ENCODE data around the gene CIT. TPM values are rescaled to one million over a fixed set of nuclear protein-coding genes. Genes with fewer than 3 reads are reported as not detected.

CIT gene
- total and polyA plus RNA-seq, 2 donors (not counting 3 experiments of a cell fraction or from before 2014, with no cell fraction given): 13.3 to 61.8 TPM

- intact Hi-C loops (cut with micrococcal nuclease) (no loop called here), dilution Hi-C loops (cut with MboI; ENCODE audit: extremely low pct_ligation_motif_present, low sequenced_read_pairs) (no loop called here)
- Histone ChIP-seq H3K36me3 (ENCODE audit: control insufficient read depth in 2 of 2, extremely low read depth in 1 of 2, insufficient read depth in 2 of 2, low read length in 2 of 2) (no peaks in the 10 kb centered on the region), H3K9ac (replicated peaks; ENCODE audit: extremely low read depth, insufficient read depth, low read length) (no peak overlapping the region), H3K4me3 (replicated peaks in 1 of 3; ENCODE audit: insufficient read depth in 1 of 3, low read depth in 1 of 3, low read length in 3 of 3) (no peak overlapping the region), H3K9me1 (replicated peaks; ENCODE audit: control insufficient read depth, extremely low read depth, insufficient read depth, low read length) (no peaks in the 10 kb centered on the region), H3K9me3 (replicated peaks; ENCODE audit: control insufficient read depth, insufficient read depth, low read length) (no peaks in the 10 kb centered on the region), H3K4me2 (ENCODE audit: insufficient read depth, low read length) (no peak overlapping the region), H3K4me1 (ENCODE audit: control insufficient read depth, extremely low read depth, insufficient read depth, low read length) (no peaks in the 10 kb centered on the region), H3K79me2 (ENCODE audit: control insufficient read depth, insufficient read depth, low read length) (no peaks in the 10 kb centered on the region), H2AFZ (ENCODE audit: low read depth, low read length) (no peak overlapping the region), H3K27me3 (ENCODE audit: control insufficient read depth in 2 of 2, insufficient read depth in 2 of 2, low read length in 2 of 2) (no peaks in the 10 kb centered on the region), H4K20me1 (replicated peaks; ENCODE audit: control insufficient read depth, extremely low read depth, insufficient read depth, low read length) (no peaks in the 10 kb centered on the region), H3K27ac (ENCODE audit: insufficient read depth, low read depth, low read length) (no peak overlapping the region)
- FAIRE-seq (no peak), DNase-seq (ENCODE audit: low read depth, low spot score) (no peak)
- ChIA-PET CTCF (interaction anchor here (1.1 to 1.3 kb wide), 2 partner anchors 22 to 46 kb away, joined by 4 read pairs; no protein-coding TSS in a partner anchor), POLR2A (no interaction called here)
- BruUV-seq (replicated peaks): no TSS peak
- TF ChIP-seq FOS (IDR thresholded peaks at IDR 0.05; ENCODE audit: borderline replicate concordance, insufficient read depth, low read length): no peak
- no peak for TF ChIP-seq CTCF (IDR thresholded peaks at IDR 0.05; ENCODE audit: extremely low read depth in 1 of 2, insufficient read depth in 1 of 2, low read depth in 1 of 2, low read length in 2 of 2)
- no peak for TF ChIP-seq JUN (IDR thresholded peaks at IDR 0.05; ENCODE audit: borderline replicate concordance, insufficient read depth, insufficient read length, low read depth)
- TF ChIP-seq POLR2A (IDR thresholded peaks at IDR 0.05; ENCODE audit: low read depth, low read length): no peak
- TF ChIP-seq GATA2 (IDR thresholded peaks at IDR 0.05; ENCODE audit: insufficient read depth, insufficient read length, low read depth, low read length): no peak
- TF ChIP-seq MYC (IDR thresholded peaks at IDR 0.05; ENCODE audit: low read depth, low read length): no peak
- TF ChIP-seq EZH2 (IDR thresholded peaks at IDR 0.05; ENCODE audit: borderline replicate concordance, low read depth, low read length, severe bottlenecking): no peak
- no peak for TF ChIP-seq POLR2AphosphoS5 (IDR thresholded peaks at IDR 0.05; ENCODE audit: insufficient read depth, low read depth, low read length)
- no peak for TF ChIP-seq MAX (IDR thresholded peaks at IDR 0.05; ENCODE audit: insufficient read depth, insufficient read length)
Measured at GRCh38 chr12:119826661-119827445, 50.3 kb downstream of the CIT start.
